GM10266 (cell line): ENCODE results near the gene DNAJC8.

Experiments used
- DNase-seq: peaks from one replicate; pipeline ENCODE4 v3.0.0; 2012; ENCODE audit errors: extremely low spot score
- TF ChIP-seq, protein P1 (sequence below): IDR thresholded peaks from 2 replicates; pipeline ENCODE4 v1.5.1; 2012; ENCODE audit warnings: mild to moderate bottlenecking, low read depth; ENCODE audit not compliant: control insufficient read depth, insufficient read depth; ENCODE audit errors: missing control alignments

The DNAJC8 gene

DNA sequence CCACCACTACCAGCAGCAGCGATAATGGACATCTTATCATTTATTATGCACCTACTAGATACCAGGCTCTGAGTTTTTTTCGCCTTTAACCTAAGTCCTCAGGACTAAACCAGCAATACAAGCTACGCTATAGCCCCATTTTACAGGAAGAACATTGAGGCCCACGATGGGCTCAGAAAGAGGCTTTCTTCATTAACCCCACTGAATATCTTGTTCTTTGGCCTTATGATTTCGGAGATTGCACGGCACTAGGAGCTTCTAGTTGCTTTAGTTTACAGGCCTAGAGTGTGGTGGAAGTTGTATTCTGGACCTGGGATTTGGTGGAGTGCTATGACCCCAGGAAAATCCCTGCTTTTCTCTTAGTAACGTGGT lies 28.0 kb upstream of the DNAJC8 start:
- TF ChIP-seq, protein P1, sequence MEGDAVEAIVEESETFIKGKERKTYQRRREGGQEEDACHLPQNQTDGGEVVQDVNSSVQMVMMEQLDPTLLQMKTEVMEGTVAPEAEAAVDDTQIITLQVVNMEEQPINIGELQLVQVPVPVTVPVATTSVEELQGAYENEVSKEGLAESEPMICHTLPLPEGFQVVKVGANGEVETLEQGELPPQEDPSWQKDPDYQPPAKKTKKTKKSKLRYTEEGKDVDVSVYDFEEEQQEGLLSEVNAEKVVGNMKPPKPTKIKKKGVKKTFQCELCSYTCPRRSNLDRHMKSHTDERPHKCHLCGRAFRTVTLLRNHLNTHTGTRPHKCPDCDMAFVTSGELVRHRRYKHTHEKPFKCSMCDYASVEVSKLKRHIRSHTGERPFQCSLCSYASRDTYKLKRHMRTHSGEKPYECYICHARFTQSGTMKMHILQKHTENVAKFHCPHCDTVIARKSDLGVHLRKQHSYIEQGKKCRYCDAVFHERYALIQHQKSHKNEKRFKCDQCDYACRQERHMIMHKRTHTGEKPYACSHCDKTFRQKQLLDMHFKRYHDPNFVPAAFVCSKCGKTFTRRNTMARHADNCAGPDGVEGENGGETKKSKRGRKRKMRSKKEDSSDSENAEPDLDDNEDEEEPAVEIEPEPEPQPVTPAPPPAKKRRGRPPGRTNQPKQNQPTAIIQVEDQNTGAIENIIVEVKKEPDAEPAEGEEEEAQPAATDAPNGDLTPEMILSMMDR = no peak
- no peak for DNase-seq

DNA sequence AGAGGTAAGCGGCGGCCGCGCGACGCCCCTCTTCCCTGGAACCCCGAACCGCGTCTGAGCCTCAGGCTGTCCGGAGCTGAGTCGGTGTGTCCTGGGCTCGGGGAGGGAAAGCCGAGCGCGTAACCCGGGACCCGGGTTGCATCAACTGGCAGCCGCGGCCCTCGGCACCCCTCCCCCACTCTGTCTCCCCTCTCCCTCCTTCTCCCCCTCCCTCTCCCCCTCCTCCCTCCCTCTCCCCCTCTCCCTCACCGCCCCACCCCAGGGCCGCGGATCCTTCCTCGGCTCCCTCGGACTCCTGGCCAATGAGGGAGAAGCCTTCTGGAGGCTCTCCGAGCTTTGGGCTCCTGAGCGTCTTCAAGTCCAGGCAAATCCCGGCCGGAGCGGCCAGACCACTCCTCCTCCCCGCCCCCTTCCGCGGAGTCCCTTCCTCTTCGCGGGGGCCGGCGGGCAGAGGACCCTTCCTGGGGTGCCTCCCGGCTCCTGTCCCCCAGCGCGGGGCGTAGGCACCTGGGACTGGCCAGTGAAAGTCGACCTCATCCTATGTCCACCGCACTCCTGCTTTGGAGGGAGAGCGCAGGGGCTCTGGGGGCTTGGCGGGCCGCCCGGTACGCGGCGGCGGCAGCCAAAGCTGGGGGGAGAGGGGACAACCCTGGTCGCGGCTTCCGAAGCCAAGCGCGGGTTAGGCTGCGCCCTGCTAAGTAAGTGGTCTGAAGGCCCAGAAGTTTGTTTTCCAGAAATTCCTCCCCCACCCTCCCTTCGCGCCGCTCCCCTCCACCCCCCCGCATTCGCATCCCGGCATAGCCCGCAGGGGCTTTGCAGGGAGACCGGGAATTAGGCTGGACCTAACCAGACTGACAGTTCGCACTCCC lies 27.3 kb upstream of the DNAJC8 start:
- DNase-seq = peak; percentile 20
- TF ChIP-seq, protein P1 = no peak

GRCh38 chr1:28259252-28259933 lies 26.6 kb upstream of the DNAJC8 start, which contains the start of gene SESN2:
Gene SESN2 (plus strand): TSS chr1:28259518. CDS start chr1:28259848, 330 bp downstream.
- peak; percentile 97 for DNase-seq
- TF ChIP-seq, protein P1 = no peak

GRCh38 chr1:28258628-28259251 lies 25.9 kb upstream of the DNAJC8 start:
- TF ChIP-seq, protein P1 = no peak
- no peak for DNase-seq

DNA sequence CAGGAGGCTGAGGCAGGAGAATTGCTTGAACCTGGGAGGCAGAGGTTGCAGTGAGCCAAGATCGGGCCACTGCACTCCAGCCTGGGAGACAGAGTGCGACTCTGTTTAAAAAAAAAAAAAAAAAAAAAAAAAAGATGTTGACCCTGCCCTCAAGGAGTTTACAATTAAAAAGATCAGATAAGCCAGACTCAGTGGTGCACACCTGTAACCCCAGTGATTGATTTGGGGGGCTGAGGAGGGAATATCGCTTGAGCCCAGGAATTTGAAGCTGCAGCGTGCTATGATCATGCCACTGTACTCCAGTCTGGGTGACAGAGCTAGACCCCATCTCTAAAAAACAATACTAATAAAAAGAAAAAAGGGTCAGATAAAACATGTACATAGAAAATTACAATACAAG lies 24.9 kb upstream of the DNAJC8 start:
- TF ChIP-seq, protein P1 = no peak
- no peak for DNase-seq

DNA sequence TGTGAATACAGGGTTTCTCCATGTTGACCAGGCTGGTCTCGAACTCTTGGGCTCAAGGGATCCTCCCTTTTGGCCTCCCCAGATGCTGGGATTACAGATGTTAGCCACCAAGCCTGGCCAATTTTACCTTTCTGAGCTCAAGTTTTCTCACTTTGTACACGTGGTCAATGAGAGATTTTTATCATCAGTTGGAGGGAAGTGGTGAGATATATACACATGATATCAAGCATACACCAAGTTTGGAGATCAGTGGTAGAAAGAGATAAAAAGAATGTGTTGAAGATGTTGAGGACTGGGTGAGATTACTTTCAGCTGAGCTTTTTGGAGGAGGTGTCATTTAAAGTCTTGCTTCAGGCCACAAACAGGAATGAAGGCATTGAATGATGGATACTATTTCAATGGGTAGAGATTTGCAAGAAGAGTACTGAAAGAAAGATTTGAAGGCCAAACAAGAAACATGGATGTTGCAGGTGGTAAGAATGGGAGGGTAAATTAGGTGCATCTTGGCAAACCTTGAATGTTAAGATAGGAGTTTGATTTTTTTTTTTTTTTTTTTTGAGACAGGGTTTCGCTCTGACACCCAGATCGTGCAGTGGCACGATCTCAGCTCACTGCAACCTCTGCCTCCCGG lies 23.5 kb upstream of the DNAJC8 start:
- no peak for DNase-seq
- TF ChIP-seq, protein P1 = no peak
